ENCODE measurements around the gene DPP10.
"Not testable (repeated sequence)": the region's sequence is repeated elsewhere in the genome, so short reads cannot be mapped to it uniquely, and the experiment has no call there.

The DPP10 gene

DNA sequence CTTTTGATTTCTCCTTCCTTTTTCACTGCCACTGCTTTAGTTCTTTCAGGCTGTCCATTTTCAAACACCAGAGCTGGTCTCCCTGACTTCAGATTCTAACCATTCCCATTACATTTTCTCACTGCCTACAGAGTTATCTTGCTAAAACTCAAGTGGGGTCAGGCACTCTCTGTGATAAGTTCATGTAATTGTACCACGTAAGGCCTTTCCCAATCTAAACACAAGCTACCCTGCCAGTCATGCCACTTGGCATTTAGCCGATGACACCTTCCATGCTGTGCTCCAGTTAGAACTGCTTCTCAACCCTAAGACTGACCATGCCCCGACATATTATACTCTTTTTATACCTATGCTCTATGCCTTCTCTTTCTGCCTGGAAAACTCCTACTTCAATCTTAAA is 592.4 kb downstream of the DPP10 start:
- DNase-seq = no peak

GRCh38 chr2:115036818-115037217 is 594.4 kb downstream of the DPP10 start:
- no peak for DNase-seq

DNA sequence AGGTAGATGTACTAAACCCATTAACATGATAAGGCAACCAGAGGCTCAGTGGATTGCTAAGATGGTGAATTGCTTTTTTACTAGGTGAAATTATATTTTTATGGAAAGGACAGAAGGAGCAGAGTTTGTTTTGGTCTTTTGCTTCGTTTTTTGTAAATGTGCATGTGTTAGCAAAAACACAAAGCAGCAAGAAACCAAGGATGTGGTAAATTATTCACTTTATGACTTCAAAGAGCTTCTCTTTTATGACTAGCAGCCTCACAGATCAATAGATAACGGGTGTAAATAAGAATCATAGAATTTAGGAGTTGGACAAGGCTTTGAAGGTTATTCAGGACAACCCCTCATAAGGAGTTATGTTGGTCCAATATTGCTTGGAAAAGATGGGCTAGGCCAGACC is 615.0 kb downstream of the DPP10 start:
- DNase-seq = no peak

- DNase-seq = no peak
Measured at GRCh38 chr2:115070002-115070401, 627.6 kb downstream of the DPP10 start.

- no peak for DNase-seq
Measured at GRCh38 chr2:115071534-115071933, 629.1 kb downstream of the DPP10 start.

GRCh38 chr2:115075800-115076199 is 633.4 kb downstream of the DPP10 start:
- DNase-seq = no peak

DNA sequence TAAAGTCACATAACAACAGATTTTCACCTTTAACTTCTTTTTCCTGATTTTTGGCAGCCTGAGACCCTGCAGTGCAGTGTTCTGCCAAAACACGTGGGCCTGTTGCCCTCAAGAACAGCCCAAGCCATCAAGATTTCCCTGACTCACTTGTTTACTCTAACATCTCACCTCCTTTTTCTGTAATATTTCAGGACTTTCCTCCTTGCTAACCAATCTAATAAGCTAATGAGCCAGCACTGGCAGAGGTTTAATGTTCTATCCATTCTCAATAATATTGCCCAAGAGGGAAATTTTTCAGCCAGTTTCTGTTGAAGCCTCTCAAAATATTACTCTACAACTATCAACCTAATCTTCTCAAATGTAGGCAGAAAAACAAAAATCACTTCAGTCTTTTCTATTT is 635.2 kb downstream of the DPP10 start:
- no peak for DNase-seq

- DNase-seq = no peak
Measured at GRCh38 chr2:115083225-115083624, 640.8 kb downstream of the DPP10 start.

DNA sequence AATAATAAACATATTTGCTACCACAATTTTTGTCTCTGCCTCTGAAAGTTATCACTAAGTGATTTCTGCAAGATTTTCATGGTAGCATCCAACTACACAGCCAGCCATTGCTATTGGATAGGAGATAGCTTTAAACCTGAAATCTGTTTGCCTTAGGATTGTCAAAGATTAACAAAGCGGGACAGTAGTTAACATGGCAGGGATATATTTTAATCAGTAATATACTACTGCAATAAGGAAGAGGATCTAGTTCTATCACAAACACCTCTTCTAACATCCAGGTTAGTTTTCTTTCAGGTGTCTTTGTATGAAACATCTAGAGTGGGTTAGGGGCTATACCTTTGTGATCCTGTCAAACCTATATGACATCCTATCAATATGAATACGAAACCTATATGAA is 641.3 kb downstream of the DPP10 start:
- DNase-seq = no peak

GRCh38 chr2:115084446-115084845 is 642.0 kb downstream of the DPP10 start:
- no peak for DNase-seq

DNA sequence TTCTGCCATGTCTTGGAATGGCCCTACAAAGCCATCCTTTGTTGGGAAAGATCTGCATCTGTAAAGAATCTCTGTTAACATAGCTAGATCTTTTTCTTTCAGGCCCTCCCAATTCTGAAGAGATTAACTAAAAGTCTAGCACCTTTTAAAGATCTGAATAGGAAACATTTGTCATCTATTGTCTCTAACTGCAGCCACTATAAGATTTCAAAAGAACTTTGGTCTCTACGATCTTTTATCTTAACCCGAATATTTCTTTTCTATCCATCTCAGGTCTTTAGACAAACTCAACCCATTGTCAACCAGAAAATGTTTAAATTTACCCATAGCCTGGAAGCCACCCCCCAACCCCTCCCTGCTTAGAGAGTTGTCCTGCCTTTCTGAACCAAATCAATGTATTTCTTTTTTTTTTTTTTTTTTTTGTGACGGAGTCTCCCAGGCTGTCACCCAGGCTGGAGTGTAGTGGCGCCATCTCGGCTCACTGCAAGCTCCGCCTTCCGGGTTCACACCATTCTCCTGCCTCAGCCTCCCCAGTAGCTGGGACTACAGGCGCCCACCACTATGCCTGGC is 643.7 kb downstream of the DPP10 start:
- DNase-seq = not testable (repeated sequence)

DNA sequence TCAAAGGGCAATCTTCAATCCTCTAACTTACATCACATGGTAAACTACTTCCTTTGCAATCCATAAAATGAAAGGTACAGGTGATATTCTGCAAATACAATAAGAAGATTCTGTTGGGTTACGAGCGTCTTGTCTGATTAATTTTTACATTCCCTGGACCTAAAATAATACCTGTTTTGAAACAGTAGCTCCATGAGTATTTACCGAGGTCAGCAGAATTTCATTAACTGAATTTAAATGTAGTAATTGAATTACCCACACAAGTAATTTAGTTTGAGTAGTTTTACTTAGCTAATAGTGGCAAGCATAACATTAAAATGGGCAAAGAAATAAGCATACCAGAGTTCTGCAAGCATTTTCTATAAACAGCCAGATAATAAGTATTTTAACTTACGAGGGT is 652.0 kb downstream of the DPP10 start:
- DNase-seq = no peak

DNA sequence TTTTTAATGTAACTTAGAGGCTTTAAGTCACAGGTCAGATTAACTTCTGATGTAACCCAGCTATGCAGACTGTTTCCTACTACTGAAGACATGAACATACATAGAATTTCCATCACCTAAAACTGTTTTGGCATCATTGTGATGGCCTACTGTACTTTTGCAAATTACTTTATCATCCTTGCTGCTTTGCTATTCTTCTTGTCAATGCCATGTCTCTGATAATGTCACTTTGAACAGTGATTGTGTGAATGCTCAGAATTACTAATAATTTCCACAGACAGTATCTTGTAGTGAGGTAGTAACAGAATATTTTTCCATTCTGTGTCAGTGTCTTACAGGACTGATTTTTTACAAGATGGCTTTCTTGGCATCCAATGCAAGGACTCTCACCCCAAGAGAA is 663.5 kb downstream of the DPP10 start:
- no peak for DNase-seq

DNA sequence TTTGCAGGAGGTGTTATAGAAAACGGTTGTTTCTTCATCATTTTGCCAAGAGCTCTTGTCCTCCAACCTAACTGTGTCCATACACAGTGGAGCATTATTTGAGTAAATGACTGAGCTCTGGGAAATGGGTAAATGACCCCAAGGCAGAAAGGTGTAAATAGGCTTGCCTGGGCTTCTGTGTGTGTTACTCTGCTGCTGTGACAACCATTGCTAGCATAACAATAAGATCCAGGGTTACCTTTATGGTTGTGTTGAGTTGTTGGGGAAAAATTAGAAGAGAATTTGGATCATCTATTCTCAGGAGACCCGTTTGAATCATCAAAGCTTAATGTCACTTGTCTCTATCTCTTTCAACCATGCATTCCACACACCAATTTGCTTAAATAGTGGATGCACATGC is 672.7 kb downstream of the DPP10 start:
- no peak for DNase-seq

DNA sequence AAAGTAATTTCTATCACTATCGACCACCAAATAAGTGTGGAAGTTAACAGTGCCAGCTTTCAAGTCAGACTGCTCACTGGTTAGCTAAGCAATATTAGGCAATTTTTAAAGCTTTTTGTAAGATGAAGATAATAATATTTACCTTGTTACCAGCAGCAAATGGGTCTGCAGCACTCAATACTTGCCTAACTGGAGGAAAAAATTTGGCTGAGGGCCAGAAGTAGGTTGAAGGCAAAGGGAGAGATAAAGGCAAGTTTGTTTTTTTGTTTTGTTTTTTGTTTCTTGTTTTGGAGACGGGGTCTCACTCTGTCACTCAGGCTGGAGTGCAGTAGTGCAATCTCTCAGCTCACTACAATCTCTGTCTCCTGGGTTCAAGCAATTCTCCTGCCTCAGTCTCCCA is 675.9 kb downstream of the DPP10 start:
- no peak for DNase-seq

- DNase-seq = no peak
Measured at GRCh38 chr2:115119086-115119485, 676.6 kb downstream of the DPP10 start.

GRCh38 chr2:115122701-115123100 is 680.3 kb downstream of the DPP10 start:
- DNase-seq = no peak

DNA sequence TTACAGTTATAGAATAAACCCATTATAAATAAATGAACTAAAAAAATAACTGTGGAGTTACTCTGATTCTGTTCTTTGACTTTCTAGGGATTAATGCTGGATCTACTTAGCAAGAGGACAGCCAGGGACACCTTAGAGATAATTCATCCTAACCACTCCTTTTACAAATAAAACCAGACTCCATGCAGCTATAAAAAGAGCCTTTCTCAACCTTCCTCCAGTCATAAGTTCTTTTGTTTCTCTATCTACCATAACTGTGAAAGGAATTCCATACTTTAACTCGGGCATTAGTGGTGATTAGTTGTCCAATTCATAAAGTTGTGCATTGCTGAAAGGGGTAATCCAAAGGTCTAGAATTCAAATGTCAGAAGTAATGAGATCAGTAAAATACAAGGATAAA is 682.4 kb downstream of the DPP10 start:
- DNase-seq = no peak

DNA sequence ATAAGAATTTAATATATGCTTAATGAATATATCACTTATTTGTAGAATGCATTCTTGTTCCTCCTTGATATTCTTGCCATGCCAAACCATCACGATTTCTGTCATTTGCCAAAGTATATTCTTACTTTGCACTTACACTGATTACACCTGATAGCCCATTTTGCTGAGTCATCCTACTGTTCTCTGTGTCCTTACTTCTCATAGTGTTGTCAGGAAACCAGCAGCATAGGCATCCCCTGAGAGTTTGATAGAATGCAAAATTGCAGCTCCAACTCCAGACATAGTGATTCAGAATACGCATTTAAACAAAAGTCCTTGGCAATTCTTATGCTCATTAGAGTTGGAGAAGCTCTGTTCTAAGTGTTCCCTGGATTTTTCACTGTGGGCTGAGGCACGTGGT is 687.1 kb downstream of the DPP10 start:
- DNase-seq = no peak

DNA sequence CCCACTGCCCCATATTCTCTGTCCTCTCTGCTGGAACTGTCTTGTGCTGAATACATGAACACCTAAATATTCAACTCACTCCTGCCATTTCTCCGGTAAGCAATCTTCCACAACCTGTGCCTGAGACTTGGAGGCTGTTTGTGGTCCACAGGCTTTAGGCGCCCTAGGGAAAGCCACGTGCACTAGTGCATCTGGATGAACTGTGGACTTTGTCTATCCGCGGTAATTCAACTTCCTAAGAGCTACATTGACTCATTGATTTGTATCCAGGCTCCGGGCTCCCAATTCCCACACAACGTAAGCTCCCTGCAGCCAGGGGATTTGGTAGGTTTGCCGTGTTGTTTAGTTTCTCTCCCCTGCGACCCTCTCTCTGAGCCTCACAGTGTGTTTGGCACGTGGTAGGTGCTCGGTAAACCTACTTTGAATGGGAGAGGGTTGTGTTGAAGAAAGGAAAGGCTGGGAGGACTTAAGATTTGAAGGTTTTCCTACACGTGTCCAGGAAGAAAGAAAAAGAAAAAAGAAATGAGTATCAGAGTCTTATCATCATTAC is 718.2 kb downstream of the DPP10 start:
- no peak for DNase-seq

DNA sequence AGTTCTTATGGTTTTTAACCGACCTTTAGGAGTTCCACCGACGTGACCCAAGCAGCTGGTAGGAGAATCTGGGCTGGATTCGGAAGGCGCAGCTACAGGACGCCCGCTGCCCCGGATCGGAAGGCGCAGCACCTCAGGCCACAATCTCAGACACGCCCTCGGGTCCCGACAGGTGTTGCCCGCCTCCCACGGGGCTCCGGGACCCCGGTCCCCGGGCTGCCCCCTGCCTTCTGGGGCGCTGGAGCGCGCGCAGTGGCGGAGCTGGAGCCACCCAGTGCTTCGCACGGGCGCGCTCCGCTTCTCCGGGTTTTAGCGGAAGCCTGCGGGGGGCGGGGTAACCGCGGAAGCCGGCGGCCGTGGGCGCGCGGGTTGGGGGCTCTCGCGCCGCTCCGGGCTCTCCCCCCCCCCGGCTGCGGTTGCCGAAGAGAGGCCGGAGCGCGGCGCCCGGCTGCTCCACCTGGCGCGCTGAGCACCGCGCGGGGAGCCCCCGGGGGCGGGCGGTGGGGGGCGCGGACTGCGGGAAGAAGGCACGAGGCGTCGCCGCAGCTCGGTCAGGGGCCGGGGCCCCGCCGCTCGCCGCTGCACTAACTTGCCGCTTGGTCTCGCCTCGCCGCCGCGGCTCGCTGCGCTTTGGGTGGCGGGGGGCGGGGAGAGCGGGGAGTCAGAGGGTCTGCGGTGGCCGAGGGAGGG is 718.8 kb downstream of the DPP10 start:
- no peak for DNase-seq

DNA sequence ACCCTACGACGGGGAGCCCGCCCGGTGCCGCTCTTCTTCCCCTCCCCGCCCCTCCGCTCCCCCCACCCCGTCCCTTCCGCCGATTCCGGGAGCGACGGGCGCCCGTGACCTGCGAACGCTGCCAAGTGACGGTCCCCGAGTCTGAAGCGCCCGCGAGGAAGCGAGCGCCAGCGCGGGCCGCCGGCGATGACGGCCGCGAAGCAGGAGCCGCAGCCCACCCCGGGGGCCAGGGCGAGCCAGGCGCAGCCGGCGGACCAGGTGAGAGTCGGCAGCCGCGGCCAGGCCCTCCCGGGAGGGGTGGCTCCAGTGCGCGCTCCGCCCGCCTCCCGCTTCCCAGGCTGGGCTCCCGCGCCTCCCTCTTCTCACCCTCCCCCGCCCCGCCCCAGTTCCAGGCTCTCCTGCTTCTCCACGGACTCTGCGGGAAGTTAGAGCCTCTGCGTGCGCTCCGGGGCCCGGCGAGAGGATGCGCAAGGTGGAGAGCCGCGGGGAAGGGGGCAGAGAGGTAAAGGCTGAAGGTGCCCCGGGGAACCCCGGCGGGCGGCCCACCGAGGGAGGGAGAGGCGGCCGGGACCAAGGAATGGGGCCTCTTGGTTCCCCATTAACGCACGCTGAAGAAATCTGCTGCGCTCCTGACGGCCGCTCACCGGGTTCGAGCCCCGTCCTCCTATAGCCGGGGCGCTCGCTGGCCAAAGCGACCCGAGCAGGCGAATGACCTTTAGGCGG is 719.5 kb downstream of the DPP10 start:
- no peak for DNase-seq

- DNase-seq = no peak
Measured at GRCh38 chr2:115162494-115163293, 720.3 kb downstream of the DPP10 start.

All from CD4-positive, alpha-beta T cell treated with Interferon gamma for 1 hour (primary cell).